ENCODE results near the gene KRT6B. TPM values are rescaled to one million over a fixed set of nuclear protein-coding genes. Genes with fewer than 3 reads are reported as not detected.

The KRT6B gene
- total RNA-seq, 1 donor from 2014 or later: 0.16 TPM

DNA sequence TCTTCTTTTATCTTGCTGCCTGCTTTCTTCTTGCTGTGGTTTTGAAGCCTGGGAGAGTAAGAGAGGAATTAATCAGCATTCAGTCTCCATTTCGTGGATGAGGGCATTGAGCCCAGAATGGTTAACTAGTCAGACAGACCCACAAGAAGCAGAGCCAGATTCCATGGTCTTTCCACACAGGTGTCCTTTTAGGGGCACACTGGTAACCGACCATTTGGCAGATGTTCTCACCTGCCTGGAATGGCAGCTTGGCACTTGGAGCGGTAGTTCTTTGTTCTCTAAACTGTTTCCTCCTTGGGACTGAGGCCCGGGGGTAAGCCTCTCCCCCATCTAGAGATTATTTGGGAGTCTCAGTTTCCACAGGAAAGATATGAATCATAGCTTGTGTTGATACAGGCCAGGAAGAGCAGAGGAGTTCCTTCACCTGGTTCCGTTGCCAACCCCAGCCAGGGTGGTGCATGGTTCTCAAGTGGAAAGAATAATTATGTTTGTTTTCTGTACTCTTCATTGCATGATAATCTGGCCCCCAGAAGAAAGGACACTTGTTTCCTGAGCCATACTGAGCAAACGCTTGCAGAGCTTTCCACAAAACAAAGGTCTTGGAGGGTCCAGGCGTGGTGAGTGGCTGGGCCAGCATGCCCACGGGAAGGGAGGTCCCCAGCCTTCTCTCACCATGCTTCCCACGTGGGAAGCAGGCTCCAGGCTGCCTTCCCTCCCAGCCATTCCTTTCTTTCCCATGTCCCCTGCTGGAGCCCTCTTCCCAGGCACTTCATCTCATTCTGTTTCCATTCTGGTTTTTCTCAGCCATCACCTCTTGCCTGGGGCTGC lies 15.7 kb downstream of the KRT6B start:
- DNase-seq: no peak

DNA sequence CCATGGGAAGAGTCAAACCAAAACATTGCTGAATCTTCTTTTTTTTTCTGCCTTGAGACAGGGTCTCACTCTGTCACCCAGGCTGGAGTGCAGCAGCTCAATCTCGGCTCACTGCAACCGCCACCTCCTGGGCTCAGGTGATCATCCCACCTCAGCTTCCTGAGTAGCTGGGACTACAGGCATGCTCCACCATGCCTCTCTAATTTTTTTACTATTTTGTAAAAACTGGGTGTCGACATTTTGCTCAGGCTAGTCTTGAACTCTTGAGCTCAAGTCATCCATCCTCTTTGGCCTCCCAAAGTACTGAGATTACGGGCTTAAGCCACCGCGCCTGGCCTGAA lies 16.3 kb downstream of the KRT6B start:
- no peak for DNase-seq

- no peak for DNase-seq
Observed at GRCh38 chr12:52434760-52435530, 17.0 kb downstream of the KRT6B start.

DNA sequence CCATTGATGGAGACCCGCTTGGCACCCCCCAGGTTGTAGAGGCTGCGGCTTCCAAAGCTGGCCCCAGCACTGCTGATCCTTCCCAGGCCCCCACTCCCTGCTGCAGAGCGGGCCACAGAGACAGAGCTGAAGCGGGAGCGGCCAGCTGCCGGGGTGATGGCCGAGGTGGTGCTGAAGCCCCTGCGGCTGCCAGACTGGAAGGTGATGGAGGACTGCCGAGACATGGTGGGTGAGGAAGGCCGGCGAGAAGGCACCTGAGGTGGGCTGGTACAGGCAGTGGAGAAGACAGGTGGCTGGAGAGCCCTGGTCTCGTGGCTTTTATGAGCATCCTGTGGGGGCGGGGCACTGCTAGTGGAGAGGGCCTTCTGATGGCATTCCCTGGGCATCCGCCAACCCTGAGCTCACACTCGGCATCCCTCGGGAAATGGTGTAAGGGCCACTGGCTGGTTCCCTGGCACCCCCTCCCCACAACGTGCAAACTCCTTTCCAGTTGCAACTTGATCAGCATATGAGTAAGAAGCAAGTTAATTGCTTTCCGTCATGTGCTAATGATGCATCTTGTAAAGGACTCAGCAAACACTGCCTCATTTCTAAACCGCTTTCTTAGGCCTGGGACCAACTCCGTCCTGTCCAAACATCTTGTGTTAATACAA lies 17.7 kb downstream of the KRT6B start, which contains the start of gene KRT75:
Gene KRT75, minus strand, starts transcription at position 291 of the 653 bp plus-strand sequence. Its CDS starts 67 bp downstream, at position 224.
- DNase-seq: no peak

DNA sequence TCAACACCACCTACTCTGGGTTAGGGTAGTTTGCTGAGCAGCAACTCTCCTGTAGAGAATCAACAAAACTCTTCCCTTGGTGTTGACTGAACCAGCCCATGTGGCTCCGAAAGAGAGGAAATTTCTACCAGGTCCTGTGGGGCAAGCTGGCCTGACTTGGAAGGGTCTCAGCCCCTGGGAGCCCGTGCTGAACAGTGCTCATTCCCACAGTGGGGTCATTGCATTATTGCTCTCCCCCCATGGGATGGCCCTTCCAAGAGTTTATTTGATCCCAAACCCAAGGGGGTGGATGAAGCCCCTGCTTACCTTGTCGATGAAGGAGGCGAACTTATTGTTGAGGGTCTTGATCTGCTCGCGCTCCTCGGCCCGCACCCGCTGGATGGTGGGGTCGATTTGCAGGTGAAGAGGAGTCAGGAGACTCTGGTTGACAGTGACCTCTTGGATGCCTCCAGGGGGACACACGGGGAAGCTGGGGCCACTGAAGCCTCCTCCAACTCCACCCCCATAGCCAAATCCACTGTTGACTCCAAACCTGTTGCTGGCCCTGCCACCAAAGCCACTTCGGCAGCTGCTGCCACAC lies 18.4 kb downstream of the KRT6B start:
- no peak for DNase-seq

DNA sequence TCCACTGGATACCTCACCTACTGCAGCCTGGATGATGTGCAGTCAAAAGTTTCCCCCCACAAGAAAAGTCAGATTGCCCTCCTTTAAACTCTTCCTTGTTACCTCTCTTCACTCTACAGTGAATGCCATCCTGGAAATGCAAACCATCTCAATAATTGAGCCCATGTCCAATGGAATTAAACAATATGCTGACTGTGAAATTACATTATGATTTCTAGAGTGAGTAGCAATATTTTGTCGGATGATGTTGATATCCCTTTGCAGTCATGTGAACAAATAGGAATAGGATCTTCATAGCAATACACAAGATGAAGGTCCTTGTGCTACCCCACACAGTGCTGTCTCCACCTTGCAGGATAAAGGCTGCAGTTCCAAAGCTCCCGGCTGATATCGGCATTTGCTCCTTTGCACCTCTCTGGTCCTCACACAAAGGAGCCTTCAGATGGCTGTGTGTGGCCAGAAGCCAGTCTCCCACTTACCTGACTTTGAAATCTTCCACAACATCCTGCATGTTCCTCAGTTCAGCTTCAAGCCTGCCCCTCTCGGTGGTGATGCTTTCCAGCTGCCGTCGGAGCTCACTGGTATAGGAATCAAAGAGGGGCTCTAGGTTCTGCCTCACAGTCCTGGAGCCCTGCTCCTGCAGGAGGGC lies 19.3 kb downstream of the KRT6B start:
- DNase-seq: no peak

- no peak for DNase-seq
Observed at GRCh38 chr12:52428121-52428520, 23.8 kb downstream of the KRT6B start.

DNA sequence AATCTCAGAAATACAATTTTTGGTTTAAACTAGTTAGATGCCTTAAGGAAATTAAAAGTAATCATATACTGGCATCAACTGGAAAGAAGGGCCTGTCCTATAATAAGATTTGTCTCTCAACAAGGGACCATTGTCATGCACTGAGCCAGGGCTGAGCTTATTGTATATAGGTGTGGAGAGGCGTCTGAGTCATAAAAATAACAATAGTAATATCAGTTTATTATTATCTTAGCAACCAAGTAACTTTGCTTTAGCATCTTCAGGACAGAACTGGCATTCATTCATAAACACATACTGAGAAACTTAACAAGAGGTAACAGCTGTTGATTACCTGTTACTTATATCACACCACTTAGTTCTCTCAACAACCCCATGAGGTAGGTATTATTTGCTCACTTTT lies 24.9 kb downstream of the KRT6B start:
- no peak for DNase-seq

GRCh38 chr12:52426034-52426433 lies 25.9 kb downstream of the KRT6B start:
- no peak for DNase-seq

GRCh38 chr12:52425466-52425865 lies 26.5 kb downstream of the KRT6B start:
- no peak for DNase-seq

DNA sequence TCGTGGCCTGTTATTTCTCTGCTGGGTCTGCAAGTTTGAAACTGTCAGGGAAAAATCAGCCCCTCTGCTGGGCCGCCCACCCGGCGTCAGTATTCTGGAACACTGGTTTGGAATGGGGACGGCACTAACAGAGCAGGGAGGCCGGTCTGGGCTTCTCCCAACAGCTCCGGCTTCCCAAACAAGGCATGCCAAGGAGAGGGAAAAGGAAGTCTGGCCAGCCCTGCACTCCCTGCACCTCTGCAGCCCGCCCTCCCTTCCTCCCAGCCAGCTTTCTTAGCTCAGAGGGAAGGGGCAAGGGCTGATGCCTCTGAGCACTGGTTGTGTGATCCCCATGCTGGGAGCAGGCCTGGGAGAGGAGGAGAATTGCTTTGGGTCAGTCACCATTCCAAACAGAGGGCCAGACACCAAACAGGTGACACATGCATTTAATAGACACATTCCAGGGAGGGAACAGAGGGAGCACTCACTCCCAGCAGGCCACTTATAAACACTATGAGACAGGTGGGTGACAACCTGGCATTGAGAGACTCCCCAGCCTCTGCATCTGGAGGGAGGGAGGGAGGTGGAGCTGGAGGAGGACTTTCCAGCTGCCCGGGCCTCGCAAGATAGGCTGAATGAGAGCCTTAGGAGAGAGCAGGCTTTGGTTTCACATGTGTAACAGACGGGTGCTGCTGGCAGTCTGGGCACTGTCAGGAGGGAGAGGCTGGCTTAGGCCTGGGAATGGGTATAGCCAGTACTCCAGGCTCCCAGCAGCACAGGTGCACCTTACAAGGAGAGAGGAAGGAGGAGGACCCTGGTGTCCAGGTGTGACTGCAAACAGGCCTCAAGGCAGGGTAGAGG lies 28.1 kb downstream of the KRT6B start:
- no peak for DNase-seq

GRCh38 chr12:52423035-52423434 lies 28.9 kb downstream of the KRT6B start:
- no peak for DNase-seq

- no peak for DNase-seq
Observed at GRCh38 chr12:52419656-52420055, 32.3 kb downstream of the KRT6B start.

DNA sequence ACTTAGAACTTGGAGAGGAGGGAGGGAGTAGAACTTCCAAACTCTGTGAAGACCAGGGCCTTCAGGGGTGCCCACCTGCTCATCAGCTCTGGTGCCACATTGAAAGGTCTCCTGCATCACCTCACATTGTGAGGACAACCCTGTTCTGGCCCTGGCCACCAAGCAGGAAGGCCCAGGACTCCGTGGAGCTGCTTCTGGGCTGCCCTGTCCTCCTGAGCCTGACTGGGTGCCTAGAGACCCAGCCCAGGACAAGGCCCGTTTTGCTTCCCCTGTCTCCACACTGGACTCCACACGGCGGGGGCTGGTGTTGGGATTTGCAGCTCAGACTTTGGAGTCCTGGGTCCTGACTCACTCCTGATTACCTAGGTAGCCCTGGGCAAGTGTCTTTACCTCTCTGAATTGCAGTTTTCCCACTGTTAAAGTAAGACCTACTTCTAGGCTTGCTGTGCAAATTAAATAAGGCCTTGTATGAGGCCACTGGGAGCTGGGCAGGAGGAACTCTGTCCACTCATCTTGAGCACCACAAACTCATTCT lies 33.3 kb downstream of the KRT6B start:
- DNase-seq: no peak

GRCh38 chr12:52417740-52418139 lies 34.2 kb downstream of the KRT6B start:
- no peak for DNase-seq

DNA sequence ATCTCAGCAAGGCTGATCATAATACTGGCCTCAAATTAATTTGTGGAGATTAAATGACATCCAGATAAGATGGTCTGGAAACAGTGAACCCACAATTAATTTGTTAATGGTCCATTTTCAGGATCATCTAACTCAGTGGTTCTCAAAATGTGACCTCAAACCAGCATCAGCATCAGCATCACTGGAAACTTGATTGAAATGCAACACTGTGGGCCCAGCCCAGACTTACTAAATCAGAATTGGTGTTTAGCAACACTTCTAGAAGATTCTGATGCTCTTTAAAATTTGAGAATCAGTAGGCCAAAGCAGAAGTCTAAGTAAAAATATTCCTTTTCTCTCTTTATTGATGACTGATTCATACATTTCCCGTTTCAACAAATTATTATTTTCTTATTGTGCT lies 35.2 kb downstream of the KRT6B start:
- DNase-seq: no peak

GRCh38 chr12:52415870-52416750 lies 35.8 kb downstream of the KRT6B start:
- no peak for DNase-seq

DNA sequence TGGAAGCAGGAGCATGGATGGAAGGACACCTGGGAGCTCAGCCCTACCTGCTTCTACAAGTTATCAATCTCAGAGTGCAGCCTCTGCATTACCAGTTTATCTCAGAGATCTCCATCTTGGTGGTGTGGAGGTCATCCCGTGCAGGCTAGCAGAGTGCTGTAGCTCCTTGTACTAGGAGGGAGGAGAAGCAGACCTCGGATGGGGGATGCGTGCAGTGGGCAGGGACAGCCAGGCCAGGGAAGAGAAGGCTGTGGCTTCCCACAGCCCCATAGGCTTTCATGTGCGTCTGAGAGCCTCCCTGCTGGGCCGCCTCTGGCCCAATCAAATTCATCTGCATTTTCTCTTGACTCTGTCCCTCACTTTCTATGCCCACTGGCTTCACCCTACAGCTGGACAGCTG lies 37.0 kb downstream of the KRT6B start:
- DNase-seq: no peak

- DNase-seq: no peak
Observed at GRCh38 chr12:52413782-52414345, 38.1 kb downstream of the KRT6B start.

GRCh38 chr12:52413202-52413601 lies 38.7 kb downstream of the KRT6B start:
- no peak for DNase-seq

Measured in occipital lobe (tissue), 2 donors.